Erythroblast (primary cell): ENCODE data around the gene GPT2.

ENCODE experiments used
- GATA1 ChIP-seq: IDR thresholded peaks from 2 replicates; pipeline ENCODE4 v1.6.1; 2011; ENCODE audit warnings: low read depth, mild to moderate bottlenecking, control low read depth, low read length, moderate library complexity
- POLR2A ChIP-seq: IDR thresholded peaks from 2 replicates; pipeline ENCODE4 v1.6.1; 2011; ENCODE audit warnings: mild to moderate bottlenecking, low read length

DNA sequence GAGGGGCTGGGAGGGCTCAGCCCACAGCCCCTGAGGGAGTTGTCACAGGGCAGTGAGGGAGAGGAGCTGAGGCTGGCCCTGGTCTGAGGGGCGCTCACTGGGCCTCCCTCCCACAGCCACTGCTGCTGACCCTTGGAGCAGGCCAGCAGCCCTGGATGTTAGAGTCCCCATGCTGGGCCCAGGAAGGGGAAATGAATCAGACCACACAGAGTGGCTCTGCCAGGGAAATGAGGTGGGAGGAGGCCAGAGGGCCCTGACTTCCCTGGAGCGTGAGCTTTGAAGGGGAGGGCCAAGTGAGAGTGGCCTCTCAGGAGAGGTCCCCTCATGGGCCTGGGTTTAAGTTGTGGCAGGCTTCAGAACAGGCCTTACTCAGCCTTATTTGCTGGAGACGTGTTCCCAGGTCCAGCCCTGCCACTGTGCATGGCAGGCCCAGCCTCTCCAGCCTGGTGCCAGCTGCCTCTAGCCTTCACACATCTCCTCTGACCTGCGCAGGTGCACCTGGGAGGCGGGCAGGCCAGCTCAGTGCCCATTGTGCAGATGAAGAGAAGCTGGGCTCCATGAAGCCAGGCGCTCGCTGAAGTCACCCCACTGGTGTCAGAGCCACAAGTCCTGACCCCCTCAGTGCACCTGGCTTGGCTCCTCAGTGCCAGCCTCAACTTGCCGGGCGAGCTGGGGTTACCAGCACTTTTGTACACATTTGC is 15.4 kb downstream of the GPT2 start:
- TF ChIP-seq POLR2A: no peak
- TF ChIP-seq GATA1: no peak
